ENCODE results near the gene ASNSD1. TPM values are rescaled to one million over a fixed set of nuclear protein-coding genes. Genes with fewer than 3 reads are reported as not detected.

Gene ASNSD1
- total and polyA plus RNA-seq, 2 of the 13 experiments (the other 11 are each of a cell fraction or from before 2014, with no cell fraction given): 35.1 to 96.6 TPM

- FAIRE-seq: no peak
- no peak overlapping the region for H2AFZ ChIP-seq (ENCODE audit: low read length)
- intact Hi-C loops (cut with micrococcal nuclease; ENCODE audit: unreplicated experiment) (no loop called here), in situ Hi-C loops (cut with HindIII; ENCODE audit: extremely low pct_ligation_motif_present, low pct_unique_long_range_greater_than_20kb) (no loop called here)
- 49% methylated on average over 2 of the region's 2 CpGs for WGBS (ENCODE audit: low lambda C conversion rate)
- no peak overlapping the region for H3K4me2 ChIP-seq (ENCODE audit: low read depth, low read length)
- ATAC-seq: no peak
- no peaks in the 10 kb centered on the region for H3K79me2 ChIP-seq (ENCODE audit: insufficient read depth, low read length)
- no peaks in the 10 kb centered on the region for H3K9me3 ChIP-seq (ENCODE audit: low read length)
- no peak overlapping the region for H3K27ac ChIP-seq (ENCODE audit: extremely low read length, insufficient read depth, low read length)
- CTCF ChIA-PET (ENCODE audit: low intra/inter-chr PET ratio, low total read pairs): no interaction called here
- no peaks in the 10 kb centered on the region for H4K20me1 ChIP-seq (ENCODE audit: insufficient read depth, low read length)
- no peaks in the 10 kb centered on the region; a peak in 1 of 5 replicates for H3K36me3 ChIP-seq (replicated peaks in 1 of 2; ENCODE audit: control insufficient read depth in 1 of 2, insufficient read depth in 2 of 2, low read length in 2 of 2)
- POLR2A ChIA-PET: no interaction called here
- no peaks in the 10 kb centered on the region for H3K27me3 ChIP-seq (ENCODE audit: control insufficient read depth in 1 of 2, insufficient read depth in 2 of 2, low read length in 2 of 2)
- H3K9ac ChIP-seq (ENCODE audit: insufficient read depth, low read depth, low read length): no peak overlapping the region
- no peak overlapping the region for H3K4me3 ChIP-seq (replicated peaks in 1 of 3; ENCODE audit: insufficient read depth in 1 of 3, low read depth in 2 of 3, low read length in 3 of 3)
- no peak for TF ChIP-seq ISL2 (CRISPR knock-in tag; IDR thresholded peaks at IDR 0.05)
- no peak for TF ChIP-seq ZNF609 (CRISPR knock-in tag; IDR thresholded peaks at IDR 0.05; ENCODE audit: borderline replicate concordance)
- no peak for TF ChIP-seq MIXL1 (CRISPR knock-in tag; IDR thresholded peaks at IDR 0.05)
- TF ChIP-seq GLI4 (CRISPR knock-in tag; IDR thresholded peaks at IDR 0.05; ENCODE audit: borderline replicate concordance): no peak
- TF ChIP-seq RELA (CRISPR knock-in tag; IDR thresholded peaks at IDR 0.05): no peak
- no peak for TF ChIP-seq ZBTB4 (CRISPR knock-in tag; IDR thresholded peaks at IDR 0.05; ENCODE audit: borderline replicate concordance)
- no peak for TF ChIP-seq TBX3 (IDR thresholded peaks at IDR 0.05; ENCODE audit: borderline replicate concordance)
- TF ChIP-seq ZFP36L2 (CRISPR knock-in tag; IDR thresholded peaks at IDR 0.05): no peak
- no peak for TF ChIP-seq ZNF430 (CRISPR knock-in tag; IDR thresholded peaks at IDR 0.05)
- no peak for TF ChIP-seq ZNF160 (CRISPR knock-in tag; IDR thresholded peaks at IDR 0.05)
- TF ChIP-seq ZNF451 (CRISPR knock-in tag; IDR thresholded peaks at IDR 0.05): no peak
- no peak for TF ChIP-seq PRMT3 (CRISPR knock-in tag; IDR thresholded peaks at IDR 0.05; ENCODE audit: borderline replicate concordance, low read depth)
- TF ChIP-seq, protein P1, sequence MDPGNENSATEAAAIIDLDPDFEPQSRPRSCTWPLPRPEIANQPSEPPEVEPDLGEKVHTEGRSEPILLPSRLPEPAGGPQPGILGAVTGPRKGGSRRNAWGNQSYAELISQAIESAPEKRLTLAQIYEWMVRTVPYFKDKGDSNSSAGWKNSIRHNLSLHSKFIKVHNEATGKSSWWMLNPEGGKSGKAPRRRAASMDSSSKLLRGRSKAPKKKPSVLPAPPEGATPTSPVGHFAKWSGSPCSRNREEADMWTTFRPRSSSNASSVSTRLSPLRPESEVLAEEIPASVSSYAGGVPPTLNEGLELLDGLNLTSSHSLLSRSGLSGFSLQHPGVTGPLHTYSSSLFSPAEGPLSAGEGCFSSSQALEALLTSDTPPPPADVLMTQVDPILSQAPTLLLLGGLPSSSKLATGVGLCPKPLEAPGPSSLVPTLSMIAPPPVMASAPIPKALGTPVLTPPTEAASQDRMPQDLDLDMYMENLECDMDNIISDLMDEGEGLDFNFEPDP (CRISPR knock-in tag; conservative IDR thresholded peaks at IDR 0.05): no peak
- TF ChIP-seq, protein P2, sequence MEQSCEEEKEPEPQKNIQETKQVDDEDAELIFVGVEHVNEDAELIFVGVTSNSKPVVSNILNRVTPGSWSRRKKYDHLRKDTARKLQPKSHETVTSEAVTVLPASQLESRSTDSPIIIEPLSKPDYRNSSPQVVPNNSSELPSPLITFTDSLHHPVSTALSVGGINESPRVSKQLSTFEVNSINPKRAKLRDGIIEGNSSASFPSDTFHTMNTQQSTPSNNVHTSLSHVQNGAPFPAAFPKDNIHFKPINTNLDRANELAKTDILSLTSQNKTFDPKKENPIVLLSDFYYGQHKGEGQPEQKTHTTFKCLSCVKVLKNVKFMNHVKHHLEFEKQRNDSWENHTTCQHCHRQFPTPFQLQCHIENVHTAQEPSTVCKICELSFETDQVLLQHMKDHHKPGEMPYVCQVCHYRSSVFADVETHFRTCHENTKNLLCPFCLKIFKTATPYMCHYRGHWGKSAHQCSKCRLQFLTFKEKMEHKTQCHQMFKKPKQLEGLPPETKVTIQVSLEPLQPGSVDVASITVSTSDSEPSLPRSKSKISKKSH (CRISPR knock-in tag; IDR thresholded peaks at IDR 0.05; ENCODE audit: borderline replicate concordance): no peak
- no peak for TF ChIP-seq MAFK (conservative IDR thresholded peaks at IDR 0.05 in 1 of 2, IDR thresholded peaks at IDR 0.05 in 1 of 2; ENCODE audit: low read length in 2 of 2)
- DNase-seq (ENCODE audit: low spot score): no peak
- H3K4me1 ChIP-seq (ENCODE audit: insufficient read depth, low read length): no peaks in the 10 kb centered on the region
- no TSS peak for BruUV-seq (replicated peaks)
Measured at GRCh38 chr2:189700681-189701080, 39.4 kb downstream of the ASNSD1 start.

All from HepG2 (cell line).